ENCODE measurements around the gene CCNK. TPM values are rescaled to one million over a fixed set of nuclear protein-coding genes. Genes with fewer than 3 reads are reported as not detected.

CCNK gene
- total RNA-seq, 1 donor = 38.4 TPM

DNA sequence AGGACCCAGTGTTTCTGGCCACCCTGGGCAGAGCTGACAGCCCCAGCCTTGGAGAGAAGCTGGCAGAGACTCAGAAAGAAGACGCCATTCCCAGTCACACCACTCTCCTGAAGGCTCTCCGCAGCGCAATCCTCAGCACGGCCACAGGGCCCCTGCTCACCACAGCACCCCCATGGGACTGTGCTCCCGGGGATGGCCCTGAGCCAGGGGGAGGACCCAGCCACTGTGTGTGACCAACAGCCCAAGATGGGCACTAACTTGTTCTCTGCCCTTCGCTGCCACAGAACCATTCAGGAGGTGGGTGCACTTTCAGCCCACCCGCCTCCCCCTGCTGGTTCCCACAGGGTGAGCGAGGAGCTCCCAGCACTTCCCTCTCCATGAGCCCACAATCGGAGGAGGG is 57.1 kb downstream of the CCNK start:
- H3K4me3 ChIP-seq (ENCODE audit: low read depth, low read length) = no peak overlapping the region
- no peak for DNase-seq (ENCODE audit: low read depth)
- TF ChIP-seq, protein P1, sequence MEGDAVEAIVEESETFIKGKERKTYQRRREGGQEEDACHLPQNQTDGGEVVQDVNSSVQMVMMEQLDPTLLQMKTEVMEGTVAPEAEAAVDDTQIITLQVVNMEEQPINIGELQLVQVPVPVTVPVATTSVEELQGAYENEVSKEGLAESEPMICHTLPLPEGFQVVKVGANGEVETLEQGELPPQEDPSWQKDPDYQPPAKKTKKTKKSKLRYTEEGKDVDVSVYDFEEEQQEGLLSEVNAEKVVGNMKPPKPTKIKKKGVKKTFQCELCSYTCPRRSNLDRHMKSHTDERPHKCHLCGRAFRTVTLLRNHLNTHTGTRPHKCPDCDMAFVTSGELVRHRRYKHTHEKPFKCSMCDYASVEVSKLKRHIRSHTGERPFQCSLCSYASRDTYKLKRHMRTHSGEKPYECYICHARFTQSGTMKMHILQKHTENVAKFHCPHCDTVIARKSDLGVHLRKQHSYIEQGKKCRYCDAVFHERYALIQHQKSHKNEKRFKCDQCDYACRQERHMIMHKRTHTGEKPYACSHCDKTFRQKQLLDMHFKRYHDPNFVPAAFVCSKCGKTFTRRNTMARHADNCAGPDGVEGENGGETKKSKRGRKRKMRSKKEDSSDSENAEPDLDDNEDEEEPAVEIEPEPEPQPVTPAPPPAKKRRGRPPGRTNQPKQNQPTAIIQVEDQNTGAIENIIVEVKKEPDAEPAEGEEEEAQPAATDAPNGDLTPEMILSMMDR (IDR thresholded peaks at IDR 0.05; ENCODE audit: insufficient read depth, low read depth, low read length) = peak; percentile 22

DNA sequence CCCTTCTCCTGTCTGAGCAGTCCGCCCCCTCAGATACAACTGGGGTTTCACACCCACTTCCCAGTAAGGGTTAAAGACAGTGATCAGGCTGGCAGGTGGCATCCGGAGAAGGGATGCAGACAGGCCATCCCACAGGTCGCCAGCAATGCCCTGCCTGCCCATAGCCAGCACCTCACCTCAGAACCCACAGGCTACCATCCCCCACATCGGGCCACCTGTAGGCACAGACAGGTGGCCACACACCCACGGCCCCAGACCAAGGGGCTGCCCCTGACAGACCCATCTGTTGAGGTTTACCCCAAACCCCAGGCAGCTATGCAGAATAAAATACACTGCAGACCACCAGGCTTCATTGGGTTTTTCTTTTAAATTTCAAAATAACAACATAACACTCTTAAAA is 57.5 kb downstream of the CCNK start:
- TF ChIP-seq, protein P1 (IDR thresholded peaks at IDR 0.05; ENCODE audit: insufficient read depth, low read depth, low read length) = no peak
- no peak overlapping the region for H3K4me3 ChIP-seq (ENCODE audit: low read depth, low read length)
- no peak for DNase-seq (ENCODE audit: low read depth)

DNA sequence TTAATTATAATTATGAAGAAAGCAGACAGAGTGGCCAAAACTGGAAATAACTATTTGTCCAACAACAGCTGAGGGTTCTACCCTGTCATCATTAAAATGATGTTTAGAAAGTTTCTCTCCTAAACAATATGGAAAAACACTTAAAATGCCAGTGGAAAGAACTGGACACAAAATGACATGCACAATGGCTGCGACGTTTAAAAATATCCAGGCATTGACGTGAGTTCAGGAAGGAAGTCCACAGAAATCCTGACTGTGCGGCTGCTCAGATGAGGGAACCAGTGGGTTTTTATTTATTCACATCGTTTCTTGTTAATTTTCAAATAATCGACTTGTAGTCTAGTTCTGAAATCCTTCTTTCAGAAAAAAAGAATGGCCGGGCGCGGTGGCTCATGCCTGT is 58.3 kb downstream of the CCNK start:
- DNase-seq (ENCODE audit: low read depth) = no peak
- no peak overlapping the region for H3K4me3 ChIP-seq (ENCODE audit: low read depth, low read length)
- TF ChIP-seq, protein P1 (IDR thresholded peaks at IDR 0.05; ENCODE audit: insufficient read depth, low read depth, low read length) = no peak

DNA sequence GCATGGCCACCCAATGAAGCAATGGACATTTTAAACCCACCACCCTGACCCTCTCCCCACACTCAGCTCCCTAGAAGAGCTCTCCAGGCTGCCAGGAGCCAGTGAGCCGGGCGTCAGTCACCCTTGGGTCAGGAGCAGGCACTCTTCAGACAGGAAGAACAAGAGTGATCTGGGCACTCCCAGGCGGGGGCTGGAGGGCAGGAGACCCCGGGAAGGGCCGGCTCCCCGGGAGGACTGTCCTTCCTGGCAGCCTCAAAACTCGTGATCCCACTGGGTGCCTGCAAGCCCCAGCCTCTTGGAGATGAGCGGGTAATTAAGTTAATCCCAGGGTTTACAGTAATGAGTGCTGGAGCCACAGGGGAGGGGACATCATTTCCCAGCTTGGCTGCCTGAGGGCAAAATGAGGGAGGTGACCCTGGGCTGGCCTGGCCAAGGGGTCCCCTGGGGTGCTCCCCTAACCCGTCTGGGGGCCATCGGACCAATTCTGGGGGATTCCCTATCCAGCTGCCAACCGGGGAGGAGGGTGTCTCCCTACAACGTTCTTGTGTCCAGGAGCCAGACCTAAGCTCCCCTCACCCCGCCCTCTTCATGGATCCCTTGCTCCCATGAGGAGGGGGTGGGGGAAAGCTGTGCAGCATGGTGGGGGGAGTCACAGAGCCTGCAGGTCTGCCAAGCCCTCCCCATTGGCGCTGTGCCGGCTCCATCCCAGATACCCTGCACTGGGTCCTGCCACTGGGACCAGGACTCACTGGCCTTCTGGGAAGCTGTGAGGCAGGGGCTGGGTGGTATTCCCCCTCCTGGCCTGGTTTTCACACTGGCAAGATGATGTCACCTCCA is 59.2 kb downstream of the CCNK start:
- H3K4me3 ChIP-seq (ENCODE audit: low read depth, low read length) = no peak overlapping the region
- no peak for DNase-seq (ENCODE audit: low read depth)
- TF ChIP-seq, protein P1 (IDR thresholded peaks at IDR 0.05; ENCODE audit: insufficient read depth, low read depth, low read length) = no peak

DNA sequence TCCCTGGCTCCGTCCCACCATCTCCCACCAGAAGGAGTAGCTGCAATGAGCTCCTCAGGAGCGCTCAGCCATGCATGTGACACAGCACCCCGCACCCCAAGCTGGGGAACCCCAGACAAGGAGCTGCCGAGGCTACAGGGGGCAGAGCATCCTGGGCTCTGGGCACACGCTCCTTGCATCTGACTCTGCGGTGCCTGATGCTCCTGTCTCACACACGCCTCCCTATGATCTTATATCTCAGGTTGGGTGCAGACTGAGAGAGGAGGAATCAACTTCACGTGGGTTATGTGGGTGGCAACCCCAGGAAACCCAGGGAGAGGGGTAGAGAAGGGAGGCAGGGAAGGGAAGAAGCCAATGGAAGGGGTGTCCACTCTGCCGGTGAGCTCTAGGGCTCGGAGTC is 60.0 kb downstream of the CCNK start:
- no peak overlapping the region for H3K4me3 ChIP-seq (ENCODE audit: low read depth, low read length)
- TF ChIP-seq, protein P1 (IDR thresholded peaks at IDR 0.05; ENCODE audit: insufficient read depth, low read depth, low read length) = no peak
- no peak for DNase-seq (ENCODE audit: low read depth)

DNA sequence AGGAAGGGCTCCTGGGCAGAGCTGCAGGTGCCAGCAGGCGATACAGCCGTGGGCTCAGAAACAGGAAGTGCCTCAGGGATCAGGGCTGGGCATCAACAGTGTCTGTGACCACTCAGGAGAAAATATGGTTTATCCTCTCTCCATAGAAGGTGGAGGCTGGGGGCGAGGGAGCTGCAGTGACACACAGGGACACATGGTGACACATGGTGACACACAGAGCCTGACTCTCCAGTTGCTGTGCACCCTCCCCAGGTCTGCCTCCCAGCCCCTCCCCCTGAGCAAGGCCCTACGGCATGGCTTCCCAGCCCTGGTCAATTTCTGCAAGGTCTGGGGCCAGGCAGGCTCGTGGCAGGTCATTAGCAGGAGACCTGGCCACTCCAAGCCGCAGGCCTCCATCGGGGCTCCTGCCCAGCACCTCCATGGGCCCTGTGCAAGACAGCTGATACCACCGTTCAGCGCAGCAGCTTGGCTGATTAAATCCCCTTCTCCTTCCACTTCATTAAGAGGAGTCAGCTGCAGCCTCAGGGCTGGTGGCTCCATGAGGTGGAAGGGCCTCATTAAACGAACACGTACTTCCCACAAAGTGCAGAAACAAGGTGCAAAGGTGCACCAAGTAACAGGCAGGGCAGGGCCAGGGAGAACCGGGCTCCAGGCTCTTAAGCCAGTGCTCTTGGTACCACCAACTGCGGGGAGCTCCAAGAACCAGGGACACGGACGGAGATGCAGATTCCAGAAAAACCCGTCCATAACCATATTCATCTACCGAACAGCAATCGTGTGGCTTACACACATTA is 60.7 kb downstream of the CCNK start:
- no peak for DNase-seq (ENCODE audit: low read depth)
- TF ChIP-seq, protein P1 (IDR thresholded peaks at IDR 0.05; ENCODE audit: insufficient read depth, low read depth, low read length) = no peak
- no peak overlapping the region for H3K4me3 ChIP-seq (ENCODE audit: low read depth, low read length)
